ENCODE data around the gene ARHGEF4.

ARHGEF4 gene

DNA sequence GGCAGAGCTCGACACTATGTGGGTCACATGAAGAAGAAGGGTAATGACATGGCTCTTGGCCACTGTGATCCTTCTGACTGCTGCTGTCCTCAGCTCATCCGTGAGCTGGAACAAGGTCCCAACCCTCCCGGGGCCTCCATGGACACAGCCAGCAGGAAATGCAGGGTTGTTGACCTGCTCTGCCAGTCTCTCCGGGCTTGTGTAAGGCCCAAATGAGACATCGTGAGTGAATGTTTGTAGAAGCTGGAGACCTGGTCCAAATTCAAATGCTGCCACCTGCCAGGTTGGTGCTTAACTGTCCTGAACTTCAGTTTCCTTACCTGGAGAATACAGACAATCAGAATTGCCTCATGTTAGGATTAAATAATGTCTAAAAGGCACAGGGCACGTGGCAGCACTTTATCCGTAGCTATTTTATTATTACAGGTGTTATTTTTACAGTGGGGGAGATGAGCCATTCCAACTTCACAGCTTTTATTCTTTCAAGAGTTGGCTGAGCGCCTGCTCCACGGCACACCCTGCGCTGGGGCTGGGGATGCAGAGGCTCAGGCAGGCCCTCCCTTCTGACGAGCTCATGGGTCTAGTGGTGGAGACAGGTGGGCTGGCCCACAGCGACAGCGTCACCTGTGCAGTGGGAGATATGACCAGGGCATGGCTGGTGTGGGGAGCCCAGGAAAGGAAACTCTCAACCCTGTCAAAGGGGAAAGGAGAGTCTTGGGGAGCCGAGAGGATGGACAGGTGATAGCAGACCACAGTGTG is 15.1 kb downstream of the ARHGEF4 start:
- no peak overlapping the region for H3K4me3 ChIP-seq (ENCODE audit: low read depth, low read length)
- no peak for TF ChIP-seq CTCF (IDR thresholded peaks at IDR 0.05; ENCODE audit: borderline replicate concordance, insufficient read depth, low read depth, low read length)

GRCh38 chr2:130852521-130853115 is 15.9 kb downstream of the ARHGEF4 start:
- no peak for TF ChIP-seq CTCF (IDR thresholded peaks at IDR 0.05; ENCODE audit: borderline replicate concordance, insufficient read depth, low read depth, low read length)
- no peak overlapping the region for H3K4me3 ChIP-seq (ENCODE audit: low read depth, low read length)

GRCh38 chr2:130853391-130853790 is 16.7 kb downstream of the ARHGEF4 start:
- no peak for TF ChIP-seq CTCF (IDR thresholded peaks at IDR 0.05; ENCODE audit: borderline replicate concordance, insufficient read depth, low read depth, low read length)
- no peak overlapping the region for H3K4me3 ChIP-seq (ENCODE audit: low read depth, low read length)

- no peak overlapping the region for H3K4me3 ChIP-seq (ENCODE audit: low read depth, low read length)
- TF ChIP-seq CTCF (IDR thresholded peaks at IDR 0.05; ENCODE audit: borderline replicate concordance, insufficient read depth, low read depth, low read length): no peak
Observed at GRCh38 chr2:130854301-130854700, 17.6 kb downstream of the ARHGEF4 start.

GRCh38 chr2:130864830-130865800 is 28.4 kb downstream of the ARHGEF4 start:
- no peak for TF ChIP-seq CTCF (IDR thresholded peaks at IDR 0.05; ENCODE audit: borderline replicate concordance, insufficient read depth, low read depth, low read length)
- H3K4me3 ChIP-seq (ENCODE audit: low read depth, low read length): no peak overlapping the region

DNA sequence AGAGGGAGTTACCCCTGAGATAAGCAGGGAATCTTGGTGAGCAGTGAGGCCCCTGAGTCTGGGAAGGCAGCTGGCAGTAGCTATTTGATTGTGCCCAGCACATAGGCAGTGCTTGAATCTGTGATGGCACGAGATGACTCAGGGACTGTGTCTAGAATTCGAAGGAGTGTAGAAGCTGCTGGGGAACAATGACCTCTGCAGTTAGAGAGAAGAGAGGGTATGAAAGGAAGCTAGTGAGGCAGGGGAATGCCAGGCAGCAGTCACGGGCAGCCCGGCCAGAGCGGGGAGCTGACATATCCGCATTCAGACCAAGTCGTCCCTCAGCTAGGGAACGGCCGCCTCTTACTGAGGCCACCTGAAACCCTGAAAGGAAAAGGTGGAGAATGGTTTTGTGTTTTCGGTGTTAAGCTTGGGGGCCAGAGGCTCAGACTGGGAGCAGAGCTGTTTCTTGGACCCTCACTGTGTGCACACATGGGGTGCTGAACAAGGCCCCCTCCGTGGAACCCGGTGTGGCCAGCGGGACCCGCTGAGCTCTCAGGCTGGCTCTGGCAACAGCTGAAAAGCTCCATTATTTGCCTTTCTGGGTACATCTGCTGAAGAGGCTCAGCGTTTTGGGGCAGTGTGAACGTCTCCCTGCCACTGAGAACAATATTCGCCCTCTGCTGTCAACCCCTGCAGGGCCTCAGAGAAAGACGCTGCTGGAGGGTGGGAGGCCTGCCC is 32.9 kb downstream of the ARHGEF4 start:
- TF ChIP-seq CTCF (IDR thresholded peaks at IDR 0.05; ENCODE audit: borderline replicate concordance, insufficient read depth, low read depth, low read length): no peak
- H3K4me3 ChIP-seq (ENCODE audit: low read depth, low read length): no peak overlapping the region
